Ovary (tissue), 9 donors: ENCODE data around the gene GTF3C1. TPM values are rescaled to one million over a fixed set of nuclear protein-coding genes. Genes with fewer than 3 reads are reported as not detected.
"Not testable (repeated sequence)": the region's sequence is repeated elsewhere in the genome, so short reads cannot be mapped to it uniquely, and the experiment has no call there.

Experiments used
- DNase-seq, 5 donors: peaks; one replicate each; pipeline ENCODE4 v3.0.0-alpha.2; 2019 to 2020
- H3K27ac ChIP-seq, 2 donors: fragments of 200-600 bp; one replicate each; pipeline versions ENCODE4 v1.5.1 to v1.8.0; 2019 to 2022
- H3K27me3 ChIP-seq: fragments of 200-600 bp; one replicate; pipeline ENCODE4 v1.8.0; 2022
- H3K36me3 ChIP-seq: fragments of 200-600 bp; sonication (generic); one replicate; pipeline ENCODE4 v1.5.1; 2019
- H3K4me1 ChIP-seq: one replicate; pipeline ENCODE4 v1.8.1; 2013; ENCODE audit warnings: mild to moderate bottlenecking, moderate library complexity; ENCODE audit not compliant: insufficient read depth
- H3K4me3 ChIP-seq: fragments of 200-600 bp; sonication (generic); one replicate; pipeline ENCODE4 v1.5.1; 2017
- H3K9me3 ChIP-seq, 2 donors: fragments of 200-600 bp in 1 of 2; sonication (generic) in 1 of 2; one replicate each; pipeline versions ENCODE4 v1.5.1 to v1.8.1; 2013 to 2019; ENCODE audit warnings: mild to moderate bottlenecking in 1 of 2, moderate library complexity in 1 of 2
- EP300 ChIP-seq: sonication (generic); formaldehyde crosslinking; IDR thresholded peaks from one replicate; pipeline ENCODE4 v1.6.1; 2017; ENCODE audit warnings: antibody characterized with exemption
- POLR2A ChIP-seq: fragments of 450-650 bp; IDR thresholded peaks from one replicate; pipeline ENCODE4 v1.6.1; 2017; ENCODE audit warnings: antibody characterized with exemption, mild to moderate bottlenecking, moderate library complexity
- WGBS, 3 donors: extraction: QIAGEN DNeasy Blood & Tissue Kit in 1 of 3; methylation state at CpG; one replicate each; pipeline versions ENCODE4 v1.1.5 to v1.1.7; 2013 to 2017; 5-methylcytosine and 5-hydroxymethylcytosine counted together
- intact Hi-C, 4 donors: fragments of 100-400 bp; cut with DNase I; formaldehyde crosslinking; loops; one replicate each; pipeline versions ENCODE4 v1.11.0 to v1.15.1; 2022 to 2023
- polyA plus RNA-seq, 2 donors: library from polyadenylated mRNA; stranded (reverse); fragments of 200-250 nt in 1 of 2; fragments of 350-450 nt in 1 of 2; fragmentation: Illumina TruSeq in 1 of 2; extraction: RNeasy Lipid Tissue Mini Kit (QIAGEN cat#74804) in 1 of 2; gene quantifications; one replicate each; pipeline ENCODE4 v1.2.3, GENCODE V29; 2013 to 2014
- total RNA-seq, 7 donors: library from RNA; depleted of rRNA in 2 of 7; stranded (reverse); fragments of >200 nt in 2 of 7; fragmentation: NEBNext Ultra II Directional in 3 of 7; extraction: Animal tissue kit (Norgen Biotek cat#: 25700) in 3 of 7; gene quantifications; one replicate each; pipeline versions ENCODE4 v1.1.0 to v1.2.4, GENCODE V29; 2016 to 2023
- TF ChIP-seq, protein P1 (sequence below), 3 donors: fragments of 450-650 bp in 2 of 3; fragments of 200-600 bp in 1 of 3; IDR thresholded peaks; one replicate each; pipeline versions ENCODE4 v1.5.1 to v1.8.0; 2016 to 2022; ENCODE audit warnings: antibody characterized with exemption in 3 of 3, mild to moderate bottlenecking in 1 of 3
- donor health status: DM: no; HTN: no; CAD: no; lungs with moderate emphysema.
- donor health status: DM: no; HTN: no; CAD: no.
- donor health status: Bipolar disorder and iron deficiency.
- donor health status: DM: yes; HTN: yes; CAD: no.
- donor health status: DM: no; HTN: no; CAD: no.
- donor health status: DM: yes; HTN: yes; CAD: no.

GTF3C1 gene
- total and polyA plus RNA-seq, 9 donors, result 33.9 to 71.7 (median 52.7) TPM

DNA sequence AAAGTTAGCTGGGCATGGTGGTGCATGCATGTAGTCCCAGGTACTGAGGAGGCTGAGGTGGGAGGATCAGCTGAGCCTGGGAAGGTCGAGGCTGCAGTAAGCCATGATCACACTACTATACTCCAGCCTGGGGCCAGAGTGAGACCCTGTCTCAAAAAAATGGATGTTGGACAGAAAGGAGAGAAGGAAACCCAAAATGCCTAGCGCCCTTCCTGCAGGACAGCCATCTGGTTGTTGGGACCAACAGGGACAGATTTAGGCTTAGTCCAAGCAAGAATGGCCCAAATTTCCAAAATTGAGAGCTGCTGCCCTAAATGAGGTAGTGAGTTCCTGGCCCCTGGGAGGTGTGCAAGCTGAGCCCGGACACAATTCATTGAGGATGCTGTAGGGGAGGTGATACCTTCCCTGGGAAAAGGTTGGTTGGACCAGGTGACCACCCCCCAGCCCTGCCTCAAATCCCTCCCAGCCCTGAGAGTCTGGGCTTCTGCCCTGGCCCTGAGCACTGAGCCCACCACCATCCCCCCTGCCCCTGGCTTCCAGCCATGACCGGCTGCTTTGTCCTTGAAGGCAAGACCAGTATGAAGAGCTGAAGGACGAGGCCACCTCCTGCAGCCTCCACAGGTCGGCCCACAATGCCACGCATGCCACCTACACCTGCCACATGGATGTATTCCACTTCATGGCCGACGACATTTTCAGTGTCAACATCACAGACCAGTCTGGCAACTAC lies 112.6 kb downstream of the GTF3C1 start:
- intact Hi-C loops, result no loop called here
- Histone ChIP-seq H3K27me3 (no peaks in the 10 kb centered on the region), H3K4me3 (no peak overlapping the region), H3K4me1 (no peaks in the 10 kb centered on the region), H3K27ac (no peak overlapping the region), H3K9me3 (no peaks in the 10 kb centered on the region), H3K36me3 (no peaks in the 10 kb centered on the region)
- TF ChIP-seq EP300, result no peak
- 64 to 89% (median 70%) methylated on average over 9 of the region's 9 CpGs for whole genome bisulfite sequencing, 3 donors
- peak in 3 of 5 donors; percentile 6 to 25 (median 10) for DNase-seq

DNA sequence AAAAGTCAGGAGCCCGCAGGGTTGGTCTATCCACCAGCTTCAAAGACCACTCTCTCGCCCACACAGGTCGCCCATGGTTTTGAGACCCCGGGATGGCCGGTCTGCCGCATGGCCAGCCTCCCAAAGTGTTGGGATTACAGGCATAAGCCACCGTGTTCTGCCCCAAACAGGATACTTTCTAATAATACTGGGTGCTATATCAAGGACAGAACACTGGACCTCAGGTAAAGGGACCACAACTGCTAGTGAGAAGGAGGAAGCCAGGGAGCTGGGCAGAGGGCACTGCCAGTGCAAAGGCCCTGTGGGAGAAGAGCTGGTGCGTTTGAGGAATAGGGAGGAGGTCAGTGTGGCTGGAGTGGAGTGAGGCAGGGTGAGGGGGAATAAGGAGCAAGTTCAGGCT lies 113.6 kb downstream of the GTF3C1 start:
- Histone ChIP-seq H3K9me3 (no peaks in the 10 kb centered on the region), H3K4me3 (no peak overlapping the region), H3K27ac (no peak overlapping the region), H3K36me3 (no peaks in the 10 kb centered on the region), H3K27me3 (no peaks in the 10 kb centered on the region), H3K4me1 (no peaks in the 10 kb centered on the region)
- intact Hi-C loops, result no loop called here
- TF ChIP-seq, protein P1, sequence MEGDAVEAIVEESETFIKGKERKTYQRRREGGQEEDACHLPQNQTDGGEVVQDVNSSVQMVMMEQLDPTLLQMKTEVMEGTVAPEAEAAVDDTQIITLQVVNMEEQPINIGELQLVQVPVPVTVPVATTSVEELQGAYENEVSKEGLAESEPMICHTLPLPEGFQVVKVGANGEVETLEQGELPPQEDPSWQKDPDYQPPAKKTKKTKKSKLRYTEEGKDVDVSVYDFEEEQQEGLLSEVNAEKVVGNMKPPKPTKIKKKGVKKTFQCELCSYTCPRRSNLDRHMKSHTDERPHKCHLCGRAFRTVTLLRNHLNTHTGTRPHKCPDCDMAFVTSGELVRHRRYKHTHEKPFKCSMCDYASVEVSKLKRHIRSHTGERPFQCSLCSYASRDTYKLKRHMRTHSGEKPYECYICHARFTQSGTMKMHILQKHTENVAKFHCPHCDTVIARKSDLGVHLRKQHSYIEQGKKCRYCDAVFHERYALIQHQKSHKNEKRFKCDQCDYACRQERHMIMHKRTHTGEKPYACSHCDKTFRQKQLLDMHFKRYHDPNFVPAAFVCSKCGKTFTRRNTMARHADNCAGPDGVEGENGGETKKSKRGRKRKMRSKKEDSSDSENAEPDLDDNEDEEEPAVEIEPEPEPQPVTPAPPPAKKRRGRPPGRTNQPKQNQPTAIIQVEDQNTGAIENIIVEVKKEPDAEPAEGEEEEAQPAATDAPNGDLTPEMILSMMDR (IDR thresholded peaks at IDR 0.05), result no peak
- TF ChIP-seq POLR2A, result no peak
- no peak for TF ChIP-seq EP300
- 87 to 91% (median 89%) methylated on average over 8 of the region's 8 CpGs for WGBS, 3 donors
- DNase-seq, result peak in 2 of 5 donors; percentile 3 to 10

DNA sequence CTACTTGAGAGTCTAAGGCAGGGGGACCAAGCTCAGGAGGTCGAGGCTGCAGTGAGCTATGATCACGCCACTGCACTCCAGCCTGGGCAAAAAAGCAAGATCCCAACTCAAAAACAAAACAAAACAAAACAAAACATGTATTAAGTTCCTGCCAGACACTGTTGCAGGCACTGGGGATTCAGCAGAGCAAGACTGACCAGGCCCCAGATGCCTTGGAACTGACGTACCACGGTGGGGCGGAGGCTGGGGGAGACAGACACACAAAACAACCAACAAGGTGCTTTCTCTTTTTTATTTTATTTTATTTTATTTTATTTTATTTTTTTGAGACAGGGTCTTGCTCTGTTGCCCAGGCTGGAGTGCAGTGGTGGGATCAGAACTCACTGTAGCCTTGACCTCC lies 114.6 kb downstream of the GTF3C1 start:
- H3K4me1 ChIP-seq, H3K27ac ChIP-seq, H3K36me3 ChIP-seq, H3K27me3 ChIP-seq, H3K4me3 ChIP-seq, intact Hi-C loops, H3K9me3 ChIP-seq: not testable (repeated sequence)
- 86 to 91% (median 88%) methylated on average over 5 of the region's 5 CpGs for WGBS, 3 donors
- peak in 2 of 5 donors; percentile 1 to 2 for DNase-seq

DNA sequence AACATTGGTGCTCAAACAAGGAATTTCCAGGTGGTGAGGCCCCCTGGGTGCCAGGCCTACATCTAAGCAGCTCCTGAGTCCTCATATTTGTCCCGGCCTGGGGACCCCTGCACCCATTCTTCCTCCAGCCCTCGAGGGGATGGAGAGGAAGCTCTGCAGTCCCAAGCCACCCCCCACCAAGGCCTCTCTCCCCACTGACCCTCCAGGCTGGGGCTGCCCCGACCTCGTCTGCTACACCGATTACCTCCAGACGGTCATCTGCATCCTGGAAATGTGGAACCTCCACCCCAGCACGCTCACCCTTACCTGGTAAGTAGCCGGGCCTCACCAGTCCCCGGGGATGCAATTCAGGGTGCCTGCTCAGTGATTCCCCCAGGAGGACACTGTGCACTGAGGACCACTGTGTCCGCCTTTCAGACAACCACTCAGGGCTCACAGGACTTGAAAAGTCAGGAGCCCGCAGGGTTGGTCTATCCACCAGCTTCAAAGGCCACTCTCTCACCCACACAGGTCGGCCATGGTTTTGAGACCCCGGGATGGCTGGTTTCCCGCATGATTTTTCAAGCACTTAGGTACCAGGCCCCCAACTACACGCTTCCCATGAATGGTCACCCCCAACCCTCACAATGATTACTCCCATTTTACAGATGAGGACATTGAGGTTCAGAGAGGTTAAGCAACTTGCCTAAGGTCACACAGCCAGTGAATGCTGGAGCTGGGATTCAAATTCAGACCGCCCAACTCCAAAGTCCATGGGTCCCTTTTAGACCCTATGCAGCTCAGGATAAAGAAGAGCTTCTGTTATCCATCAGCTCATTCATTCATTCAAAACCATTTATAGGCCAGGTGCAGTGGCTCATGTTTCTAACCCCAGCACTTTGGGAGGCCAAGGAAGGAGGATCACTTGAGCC lies 115.3 kb downstream of the GTF3C1 start:
- intact Hi-C loops, result no loop called here
- Histone ChIP-seq H3K36me3 (no peaks in the 10 kb centered on the region), H3K27me3 (no peaks in the 10 kb centered on the region), H3K27ac (no peak overlapping the region), H3K4me3 (no peak overlapping the region), H3K4me1 (no peaks in the 10 kb centered on the region), H3K9me3 (no peaks in the 10 kb centered on the region)
- DNase-seq, result peak in 3 of 5 donors; percentile 1 to 15 (median 2)
- WGBS, 3 donors, result 81 to 82% (median 82%) methylated on average over 16 of the region's 16 CpGs
- TF ChIP-seq POLR2A, result no peak
- TF ChIP-seq, protein P1 (IDR thresholded peaks at IDR 0.05), result no peak
- TF ChIP-seq EP300, result no peak

DNA sequence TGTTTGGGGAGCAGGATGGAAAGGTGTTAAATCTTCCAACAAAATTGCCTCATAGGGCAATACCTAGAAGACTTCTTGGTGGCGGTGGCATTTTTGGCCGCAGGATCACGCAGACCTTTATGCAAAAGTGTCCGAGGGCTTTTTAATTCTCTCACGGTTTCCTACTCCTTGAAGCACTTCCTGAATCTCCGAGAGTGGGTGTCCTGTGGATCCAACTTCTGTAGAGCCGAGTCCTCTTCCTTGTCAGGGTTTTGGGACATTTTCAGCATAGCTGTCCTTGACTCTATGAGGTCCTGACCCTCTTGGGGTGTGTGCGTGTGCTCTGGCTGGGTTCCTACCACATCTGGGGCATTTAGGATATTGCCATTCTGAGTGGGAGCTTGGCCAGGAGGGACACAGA lies 116.1 kb downstream of the GTF3C1 start:
- intact Hi-C loops, result no loop called here
- 64 to 71% (median 67%) methylated on average over 8 of the region's 8 CpGs for WGBS, 3 donors
- Histone ChIP-seq H3K4me3 (no peak overlapping the region), H3K36me3 (no peaks in the 10 kb centered on the region), H3K27ac (no peak overlapping the region), H3K27me3 (no peaks in the 10 kb centered on the region), H3K4me1 (no peaks in the 10 kb centered on the region), H3K9me3 (no peaks in the 10 kb centered on the region)
- TF ChIP-seq EP300, result no peak
- TF ChIP-seq, protein P1 (IDR thresholded peaks at IDR 0.05), result no peak
- TF ChIP-seq POLR2A, result no peak
- DNase-seq, result no peak

DNA sequence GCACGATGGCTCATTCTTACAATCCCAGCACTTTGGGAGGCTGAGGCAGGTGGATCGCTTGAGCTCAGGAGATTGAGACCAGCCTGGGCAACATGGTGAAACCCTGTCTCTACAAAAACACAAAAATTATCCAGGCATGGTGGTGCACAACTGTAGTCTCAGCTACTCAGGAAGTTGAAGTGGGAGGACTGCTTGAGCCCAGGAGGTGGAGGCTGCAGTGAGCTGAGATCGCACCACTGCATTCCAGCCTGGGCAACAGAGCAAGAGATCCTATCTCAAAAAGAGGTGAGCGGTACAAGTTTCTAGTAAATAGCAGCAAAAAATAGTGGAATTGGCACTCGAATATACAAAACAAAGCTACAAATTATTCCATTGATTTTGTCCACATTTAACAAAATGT lies 116.5 kb downstream of the GTF3C1 start:
- H3K9me3 ChIP-seq, intact Hi-C loops, H3K4me3 ChIP-seq, H3K27ac ChIP-seq, H3K36me3 ChIP-seq, H3K4me1 ChIP-seq, H3K27me3 ChIP-seq: not testable (repeated sequence)
- peak in 1 of 5 donors; percentile 1 for DNase-seq
- WGBS, 3 donors, result 71 to 77% (median 72%) methylated on average over 5 of the region's 5 CpGs
